HG03108 (cell line): ENCODE measurements around the gene ARHGAP27.
"Not testable (repeated sequence)": the region's sequence is repeated elsewhere in the genome, so short reads cannot be mapped to it uniquely, and the experiment has no call there.

ENCODE experiments used
- ATAC-seq: cut with Tn5 transposase; IDR thresholded peaks from one replicate; pipeline ENCODE4 v1.9.1; 2021; ENCODE audit warnings: moderate library complexity; ENCODE audit not compliant: unreplicated experiment

Gene ARHGAP27, protein sequence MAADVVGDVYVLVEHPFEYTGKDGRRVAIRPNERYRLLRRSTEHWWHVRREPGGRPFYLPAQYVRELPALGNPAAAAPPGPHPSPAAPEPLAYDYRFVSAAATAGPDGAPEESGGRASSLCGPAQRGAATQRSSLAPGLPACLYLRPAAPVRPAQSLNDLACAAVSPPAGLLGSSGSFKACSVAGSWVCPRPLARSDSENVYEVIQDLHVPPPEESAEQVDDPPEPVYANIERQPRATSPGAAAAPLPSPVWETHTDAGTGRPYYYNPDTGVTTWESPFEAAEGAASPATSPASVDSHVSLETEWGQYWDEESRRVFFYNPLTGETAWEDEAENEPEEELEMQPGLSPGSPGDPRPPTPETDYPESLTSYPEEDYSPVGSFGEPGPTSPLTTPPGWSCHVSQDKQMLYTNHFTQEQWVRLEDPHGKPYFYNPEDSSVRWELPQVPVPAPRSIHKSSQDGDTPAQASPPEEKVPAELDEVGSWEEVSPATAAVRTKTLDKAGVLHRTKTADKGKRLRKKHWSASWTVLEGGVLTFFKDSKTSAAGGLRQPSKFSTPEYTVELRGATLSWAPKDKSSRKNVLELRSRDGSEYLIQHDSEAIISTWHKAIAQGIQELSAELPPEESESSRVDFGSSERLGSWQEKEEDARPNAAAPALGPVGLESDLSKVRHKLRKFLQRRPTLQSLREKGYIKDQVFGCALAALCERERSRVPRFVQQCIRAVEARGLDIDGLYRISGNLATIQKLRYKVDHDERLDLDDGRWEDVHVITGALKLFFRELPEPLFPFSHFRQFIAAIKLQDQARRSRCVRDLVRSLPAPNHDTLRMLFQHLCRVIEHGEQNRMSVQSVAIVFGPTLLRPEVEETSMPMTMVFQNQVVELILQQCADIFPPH

DNA sequence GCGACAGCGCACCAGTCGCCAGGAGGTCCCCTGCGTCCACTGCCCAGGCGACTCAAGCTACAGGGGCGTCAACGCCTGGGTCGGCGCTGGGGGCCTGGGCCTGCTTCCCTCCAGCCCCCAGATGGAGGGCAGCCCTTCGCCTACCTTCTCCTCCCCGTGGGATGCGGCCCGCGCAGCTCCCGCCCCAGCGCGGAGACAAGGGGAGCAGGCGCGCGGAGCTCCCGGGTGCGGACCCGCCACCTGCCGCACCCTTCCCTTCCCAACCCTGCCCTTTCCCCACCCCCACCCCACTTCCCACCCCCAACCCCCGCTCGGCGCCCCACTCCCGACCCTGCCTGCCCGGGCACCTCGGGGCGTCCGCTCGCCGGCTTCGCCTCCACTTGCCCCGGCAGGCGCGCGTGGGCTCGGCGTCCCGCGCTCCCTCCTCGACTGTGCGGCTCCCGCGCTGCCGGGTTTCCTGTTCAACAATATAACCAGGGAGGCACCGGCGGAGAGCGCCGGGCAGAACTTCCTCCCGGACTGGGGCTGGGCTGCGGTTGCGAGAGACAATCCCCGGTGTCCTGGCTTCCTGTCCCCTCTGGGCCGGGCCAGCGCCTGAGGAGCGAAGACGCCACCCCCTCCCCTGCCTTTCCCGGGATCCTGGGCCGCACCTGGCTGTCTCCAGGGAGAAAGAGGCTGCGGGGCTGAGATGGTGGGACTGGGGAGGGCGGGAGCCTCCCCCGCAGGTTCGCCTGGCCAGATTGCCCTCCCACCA, at the start of gene ARHGAP27:
Gene ARHGAP27 (minus strand): TSS at position 466 of the 754 bp plus-strand sequence. CDS start 2,591 bp downstream, outside the sequence.
- no peak for ATAC-seq

DNA sequence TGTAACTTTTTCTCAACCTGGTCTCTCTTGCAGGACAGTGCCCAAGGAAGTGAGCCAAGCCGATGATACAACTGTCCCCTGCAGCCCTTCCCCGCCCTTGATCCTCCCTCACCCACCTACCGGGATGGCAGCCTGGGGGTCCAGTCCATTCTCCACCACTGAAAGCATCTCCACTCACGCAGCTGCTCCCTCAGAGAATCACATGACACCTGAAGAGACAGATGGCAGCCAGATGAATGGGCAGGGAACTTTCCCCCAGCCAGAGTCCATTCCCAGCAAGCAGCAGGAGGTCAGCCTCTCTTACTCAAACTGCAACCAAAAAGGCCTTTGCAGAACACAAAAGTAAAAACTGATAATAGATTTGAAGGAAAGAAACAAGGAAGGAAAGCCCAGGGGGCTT, 49.6 kb upstream of the ARHGAP27 start:
- not testable (repeated sequence) for ATAC-seq

DNA sequence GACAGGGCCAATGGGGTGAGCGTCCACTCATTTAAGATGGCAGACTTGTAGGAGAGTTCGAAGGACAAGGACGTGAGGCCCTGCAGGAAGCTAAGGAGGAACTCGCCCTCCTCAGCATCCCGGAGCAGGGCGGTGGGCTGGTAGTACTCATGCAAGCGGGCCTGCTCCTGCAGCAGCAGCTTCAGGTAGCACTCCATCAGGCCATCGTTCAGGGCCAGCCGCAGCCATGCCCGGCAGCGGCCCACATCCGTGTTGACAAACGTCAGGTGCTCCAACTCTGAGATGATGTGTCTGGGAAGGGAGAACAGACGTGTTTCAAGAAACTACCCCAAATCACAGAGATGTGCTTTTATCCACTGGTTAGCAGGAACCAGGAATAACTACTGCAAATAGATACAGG, 42.8 kb upstream of the ARHGAP27 start:
- not testable (repeated sequence) for ATAC-seq

DNA sequence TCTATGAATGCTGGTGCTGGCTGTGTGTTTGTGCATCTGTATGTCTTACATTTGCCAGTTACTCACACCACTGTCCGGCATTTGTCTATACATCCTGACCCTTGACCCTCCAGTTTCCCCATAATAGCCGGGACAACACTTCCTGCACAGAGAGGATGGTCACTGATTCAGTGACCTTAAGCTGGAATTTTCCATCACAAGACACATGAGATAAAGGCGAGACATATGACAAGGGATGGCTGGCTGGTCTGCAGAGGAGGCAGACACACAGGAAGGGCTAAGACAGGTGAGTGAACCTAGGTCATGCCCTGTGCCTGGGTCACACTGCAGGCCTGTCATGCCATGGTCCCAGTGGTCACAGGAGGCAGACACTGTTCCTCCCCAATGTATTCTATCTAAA, 39.6 kb upstream of the ARHGAP27 start:
- ATAC-seq = not testable (repeated sequence)

DNA sequence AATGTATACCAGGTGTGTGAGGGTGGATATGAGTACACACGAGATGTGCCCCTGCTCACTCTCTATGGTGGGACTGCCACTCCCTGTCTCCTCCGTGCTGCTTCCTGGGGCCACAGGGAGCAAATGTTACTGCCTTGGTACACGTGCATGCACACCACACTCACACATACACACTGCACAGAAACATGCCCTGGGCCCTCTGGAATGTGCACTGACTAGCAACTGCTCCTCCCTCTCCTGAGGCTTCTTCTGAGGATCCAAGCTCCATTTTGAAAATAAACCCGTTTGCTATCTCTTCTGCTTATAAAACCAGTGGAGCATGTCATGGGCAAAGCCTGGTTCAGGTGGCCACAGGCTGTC, 36.5 kb upstream of the ARHGAP27 start:
- ATAC-seq = not testable (repeated sequence)

DNA sequence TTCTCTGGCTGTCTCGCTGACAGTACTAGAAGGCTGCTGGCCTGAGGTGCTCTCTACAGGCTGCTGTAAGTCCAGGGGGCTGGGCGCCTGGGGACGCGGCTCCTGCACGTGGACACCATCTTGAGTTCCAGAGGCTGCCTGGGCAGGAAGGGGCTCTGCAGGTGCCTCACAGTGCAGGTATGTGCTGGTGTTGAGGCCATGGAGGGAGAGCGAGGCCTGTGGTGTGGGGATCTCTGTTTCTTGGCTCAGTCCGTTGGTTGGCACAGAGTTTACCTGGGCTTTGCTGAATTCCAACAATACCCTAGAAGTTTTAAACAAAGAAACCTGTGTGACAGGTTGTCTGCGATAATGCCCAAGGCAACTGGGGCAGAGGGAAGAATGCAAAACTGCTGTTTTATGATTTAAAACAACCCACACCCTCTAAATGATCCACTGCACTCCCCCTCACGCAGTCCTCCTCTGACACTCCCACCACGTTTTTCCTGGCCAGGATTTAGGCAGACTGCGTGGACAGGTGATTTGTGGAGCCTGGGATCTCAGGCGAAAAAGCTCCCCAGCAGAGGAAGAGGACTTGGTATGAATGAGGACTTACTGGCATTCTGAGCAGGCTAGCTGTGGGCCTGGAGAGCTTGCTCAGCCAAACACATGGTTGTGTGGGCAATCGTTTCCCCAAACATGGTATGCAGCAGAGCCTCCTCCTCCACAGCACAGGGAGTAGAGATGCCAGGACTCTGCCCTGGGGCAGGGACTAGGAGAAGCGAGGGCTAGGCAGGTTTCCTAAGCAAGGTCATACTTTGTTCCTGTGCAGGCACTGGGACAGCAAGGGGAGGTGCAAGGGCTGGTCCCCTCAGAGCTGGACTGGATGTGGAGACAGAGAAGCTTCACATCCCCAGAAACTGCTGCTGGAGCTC, 35.9 kb upstream of the ARHGAP27 start:
- not testable (repeated sequence) for ATAC-seq

DNA sequence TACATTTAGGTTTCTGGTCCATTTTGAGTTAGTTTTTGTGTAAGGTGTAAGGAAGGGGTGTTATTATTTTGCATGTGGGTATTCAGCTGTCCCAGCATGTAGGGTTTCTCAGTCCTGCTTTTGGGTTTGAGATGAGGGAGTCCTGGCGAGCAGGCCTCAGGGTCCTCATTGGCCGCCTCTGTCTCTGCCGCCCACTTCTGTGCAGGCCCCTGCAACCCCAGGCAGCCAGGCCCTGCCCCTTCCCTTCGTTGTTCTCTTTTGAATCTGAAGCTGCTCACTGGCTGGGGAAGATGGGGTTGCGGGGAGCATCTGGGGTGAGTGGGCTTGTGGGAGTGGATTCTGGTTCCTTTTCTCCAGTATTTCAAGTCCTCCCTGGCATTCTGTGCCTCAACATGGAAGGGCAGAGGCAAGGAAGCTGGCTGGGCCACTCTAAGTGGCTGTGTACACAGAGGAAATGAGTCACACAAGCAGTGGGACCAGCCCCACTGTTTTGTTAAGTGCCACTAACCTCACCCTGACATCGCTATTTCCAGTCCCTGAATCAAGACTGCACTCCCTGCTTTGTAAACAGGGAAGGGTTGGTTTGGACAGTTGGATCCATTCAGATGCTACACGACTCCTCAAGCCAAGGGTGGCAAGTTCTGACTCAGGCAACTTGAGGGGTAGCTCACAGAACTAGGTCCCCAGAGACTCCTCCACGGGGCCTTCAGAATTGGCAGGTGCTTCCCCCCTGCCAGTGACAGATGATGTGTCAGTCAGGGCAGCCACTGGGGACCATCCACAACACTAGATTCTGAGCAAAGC, 29.1 kb upstream of the ARHGAP27 start:
- peak; percentile 82 for ATAC-seq

DNA sequence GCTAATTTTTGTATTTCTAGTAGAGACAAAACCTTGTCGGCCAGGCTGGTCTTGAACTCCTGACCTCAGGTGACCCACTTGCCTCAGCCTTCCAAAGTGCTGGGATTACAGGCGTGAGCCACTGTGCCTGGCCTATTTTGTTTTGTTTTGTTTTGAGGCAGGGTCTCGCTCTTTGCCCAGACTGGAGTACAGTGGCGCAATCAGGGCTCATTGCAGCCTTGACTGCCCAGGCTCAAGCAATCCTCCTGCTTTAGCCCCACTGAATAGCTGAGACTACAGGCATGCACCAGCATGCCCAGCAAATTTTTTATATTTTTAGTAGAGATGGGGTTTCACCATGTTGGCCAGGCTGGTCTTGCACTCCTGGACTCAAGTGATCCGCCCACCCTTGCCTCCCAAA, 27.8 kb upstream of the ARHGAP27 start:
- not testable (repeated sequence) for ATAC-seq

DNA sequence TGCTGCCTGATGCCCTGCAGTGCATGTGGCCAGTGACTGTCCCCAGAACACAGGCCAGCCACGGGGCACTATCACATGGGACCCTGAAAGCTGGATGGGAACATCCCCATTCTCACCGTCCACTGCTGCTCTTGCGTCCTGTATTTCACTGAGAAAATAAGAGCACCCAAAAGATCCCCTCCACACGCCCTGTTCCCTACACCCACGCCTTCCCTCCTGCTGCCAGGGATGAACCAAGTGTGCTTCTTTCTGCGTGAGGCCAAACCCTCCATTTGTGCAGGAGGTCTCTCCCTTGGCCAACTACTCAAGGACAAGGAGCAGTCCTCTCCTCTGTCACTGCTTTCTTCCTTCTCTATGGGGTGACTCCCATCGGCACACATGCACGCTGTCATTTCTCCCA, 21.7 kb upstream of the ARHGAP27 start:
- ATAC-seq = not testable (repeated sequence)

DNA sequence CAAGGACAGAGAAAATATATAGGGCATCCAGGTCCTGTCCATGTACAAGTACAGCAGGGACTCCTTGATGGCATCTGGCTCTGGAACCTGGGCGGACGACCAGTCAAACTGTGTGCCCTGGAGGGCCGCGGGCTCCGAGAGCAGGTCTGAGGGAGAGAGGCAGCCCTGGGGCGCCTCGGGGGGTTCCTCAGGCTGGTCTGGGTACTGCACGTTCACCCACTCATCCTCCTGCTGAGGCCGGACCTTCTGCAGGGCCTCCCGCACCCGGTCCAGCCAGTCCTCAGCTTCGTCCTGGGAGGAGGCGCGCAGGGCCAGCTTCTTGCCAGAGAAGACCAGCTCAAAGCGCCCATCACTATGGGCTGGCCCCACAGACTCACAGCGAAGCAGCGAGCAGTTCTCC, 21.1 kb upstream of the ARHGAP27 start:
- not testable (repeated sequence) for ATAC-seq

DNA sequence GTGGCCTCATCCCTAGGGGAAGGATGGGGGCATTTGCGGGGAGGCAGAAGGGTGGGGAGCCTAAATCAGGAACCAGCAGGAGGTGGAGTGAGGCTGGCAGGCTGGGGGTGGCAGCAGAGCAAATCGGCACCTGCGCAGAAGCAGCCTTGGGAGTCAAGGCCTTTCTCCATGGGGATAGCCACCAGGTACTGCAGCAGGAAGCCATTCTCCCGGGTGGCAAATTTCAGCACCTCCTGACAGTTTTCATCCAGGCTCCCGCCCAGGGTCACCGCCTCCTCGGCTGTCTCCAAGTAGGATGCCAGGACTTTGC, 20.5 kb upstream of the ARHGAP27 start:
- not testable (repeated sequence) for ATAC-seq

DNA sequence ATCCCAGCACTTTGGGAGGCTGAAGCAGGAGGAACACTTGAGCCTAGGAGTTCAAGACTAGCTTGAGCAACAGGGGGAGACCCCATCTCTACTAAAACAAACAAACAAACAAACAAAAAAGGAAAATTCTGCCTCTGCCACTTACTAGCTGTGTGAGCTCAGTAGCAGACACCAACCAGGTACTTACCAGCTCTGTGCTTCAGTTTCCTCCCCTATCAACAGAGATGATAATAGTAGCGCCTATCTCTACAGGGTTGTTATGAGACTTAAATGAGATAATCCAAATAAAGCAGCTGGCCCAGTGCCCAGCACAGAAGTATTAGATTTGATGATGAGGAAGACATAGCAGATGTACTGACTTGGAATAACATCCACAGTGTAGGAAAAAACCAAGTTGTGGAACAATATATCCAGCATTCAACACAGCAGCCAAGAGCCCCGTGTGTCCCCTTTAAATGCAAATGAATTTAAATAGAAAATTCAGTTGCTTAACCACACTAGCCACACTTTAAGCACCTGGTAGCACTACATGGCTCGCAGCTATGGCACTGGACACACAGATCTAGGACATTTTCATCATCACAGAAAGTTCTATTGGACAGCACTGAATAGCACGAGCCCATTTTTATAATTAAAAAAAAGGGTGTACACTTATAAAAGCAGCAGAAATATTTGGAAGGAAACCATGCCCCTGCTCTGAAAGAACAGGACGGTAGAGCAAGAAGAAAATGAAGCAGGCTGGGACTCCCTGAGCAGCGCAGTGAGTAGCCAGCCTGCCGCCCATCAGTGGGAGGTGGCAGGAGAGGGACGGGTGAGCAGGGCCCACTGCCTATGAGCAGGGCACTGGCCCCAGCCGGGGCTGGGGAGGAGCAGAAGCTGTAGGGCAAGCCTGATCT, 19.9 kb upstream of the ARHGAP27 start:
- not testable (repeated sequence) for ATAC-seq

DNA sequence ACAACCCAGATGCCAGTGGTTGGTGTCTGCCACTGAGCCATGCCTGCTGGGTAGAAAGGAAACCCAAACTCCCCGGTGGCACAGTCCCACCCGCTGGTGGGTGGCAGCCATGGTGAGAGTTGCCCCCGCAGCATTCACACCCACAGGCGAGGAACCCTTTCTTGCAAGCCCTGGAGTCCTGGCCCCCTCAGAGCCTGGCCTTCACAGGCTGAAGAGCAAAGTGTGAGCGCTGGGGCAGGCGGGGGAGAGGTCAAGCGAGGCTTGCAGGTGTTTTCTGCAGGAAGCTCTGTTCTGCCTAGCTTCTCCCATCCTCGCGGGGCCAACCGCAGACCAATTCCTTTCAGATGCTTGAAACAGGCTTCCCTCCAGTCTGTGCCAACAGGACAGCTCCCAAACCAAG, 19.0 kb upstream of the ARHGAP27 start:
- ATAC-seq = not testable (repeated sequence)

DNA sequence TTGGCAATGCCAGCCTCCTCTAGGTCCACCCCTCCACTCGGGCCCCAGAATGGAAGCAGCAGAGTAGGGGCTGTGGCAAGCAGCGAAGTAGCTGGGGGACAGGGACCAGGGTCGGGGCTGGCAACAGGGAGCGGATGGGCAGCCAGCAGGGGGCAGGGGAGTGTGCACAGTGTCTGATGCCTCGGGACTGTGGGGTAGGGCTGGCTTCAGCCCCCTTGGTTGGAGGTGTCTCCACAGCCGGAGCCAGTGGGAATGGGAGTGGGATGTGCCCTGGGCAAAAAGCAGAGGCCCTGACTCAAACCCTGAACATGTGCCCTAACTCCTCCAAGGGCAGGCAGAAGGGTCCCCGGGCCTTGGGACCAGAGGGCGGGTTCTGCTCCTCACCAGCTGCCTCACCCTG, 18.5 kb upstream of the ARHGAP27 start:
- no peak for ATAC-seq

DNA sequence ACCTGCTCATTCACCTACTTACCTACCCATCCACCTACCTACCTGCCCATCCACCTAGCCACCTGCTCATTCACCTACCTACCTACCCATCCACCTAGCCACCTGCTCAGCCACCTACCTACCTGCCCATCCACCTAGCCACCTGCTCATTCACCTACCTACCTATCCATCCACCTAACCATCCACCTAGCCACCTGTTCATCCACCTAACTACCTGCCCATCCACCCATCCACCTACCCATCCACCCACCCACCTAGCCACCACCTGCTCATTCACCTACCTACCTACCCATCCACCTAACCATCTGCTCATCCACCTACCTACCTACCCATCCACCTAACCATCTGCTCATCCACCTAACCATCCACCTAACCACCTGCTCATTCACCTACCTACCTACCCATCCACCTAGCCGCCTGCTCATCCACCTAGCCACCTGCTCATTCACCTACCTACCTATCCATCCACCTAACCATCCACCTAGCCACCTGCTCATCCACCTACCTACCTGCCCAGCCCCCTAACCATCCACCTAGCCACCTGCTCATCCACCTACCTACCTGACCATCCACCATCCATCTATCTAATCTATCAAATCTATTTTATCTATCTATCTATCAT, 17.1 kb upstream of the ARHGAP27 start:
- not testable (repeated sequence) for ATAC-seq

DNA sequence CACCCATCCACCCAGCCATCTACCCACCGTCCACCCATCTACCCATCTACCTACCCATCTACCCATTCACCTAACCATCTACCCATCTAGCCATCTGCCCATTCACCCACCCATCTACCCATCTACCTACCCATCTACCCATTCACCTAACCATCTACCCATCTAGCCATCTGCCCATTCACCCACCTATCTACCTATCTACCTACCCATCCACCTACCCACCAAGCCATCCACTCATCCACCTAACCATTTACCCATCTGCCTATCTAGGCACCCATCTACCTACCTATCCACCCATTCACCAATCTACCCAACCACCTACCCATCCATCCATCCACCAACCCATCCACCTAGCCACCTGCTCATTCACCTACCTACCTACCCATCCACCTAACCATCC, 16.6 kb upstream of the ARHGAP27 start:
- ATAC-seq = not testable (repeated sequence)

DNA sequence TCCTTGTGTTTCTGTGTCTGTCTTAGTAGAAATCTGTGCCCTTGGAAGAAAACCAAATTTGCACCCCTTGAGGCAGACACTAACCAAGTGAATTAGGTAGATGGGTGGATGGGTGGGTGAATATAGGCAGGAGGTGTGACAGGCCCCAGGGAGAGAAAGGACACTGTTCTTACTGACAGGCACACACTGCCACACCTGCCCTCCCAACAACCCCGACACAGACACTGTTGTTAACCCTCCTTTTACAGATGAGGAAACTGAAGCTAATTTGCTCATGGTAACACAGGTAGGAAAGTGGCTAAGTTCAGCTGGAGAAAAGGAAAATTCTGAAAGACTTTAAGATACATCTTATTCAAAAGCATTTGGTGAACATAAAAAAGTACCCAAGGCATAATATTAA, 15.8 kb upstream of the ARHGAP27 start:
- not testable (repeated sequence) for ATAC-seq

DNA sequence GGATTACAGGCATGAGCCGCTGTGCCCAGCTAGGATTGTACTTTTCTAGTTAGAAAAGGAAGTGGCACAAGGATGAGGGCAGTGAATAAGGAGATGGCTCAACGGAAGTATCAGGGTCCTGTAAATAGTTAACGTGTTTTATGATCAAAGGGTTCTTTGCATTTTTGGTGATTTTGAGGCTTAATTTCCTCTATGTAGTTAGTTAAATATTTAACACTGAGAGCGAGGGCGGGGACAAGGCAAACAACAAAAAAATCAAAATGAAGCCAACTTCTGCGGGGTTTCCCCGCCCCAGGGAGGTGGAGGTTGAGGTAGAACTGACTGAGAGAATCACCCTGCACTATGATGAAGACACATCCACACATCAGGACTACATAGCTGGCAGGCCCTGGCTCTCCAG, 15.4 kb upstream of the ARHGAP27 start:
- ATAC-seq = not testable (repeated sequence)
